SH-SY5Y (cell line): ENCODE data around the gene ANKS6.

Experiments
- GATA2 ChIP-seq: IDR thresholded peaks from 2 replicates; pipeline ENCODE4 v1.6.1; 2011; ENCODE audit warnings: mild to moderate bottlenecking, low read depth, low read length
- GATA3 ChIP-seq: IDR thresholded peaks from 2 replicates; pipeline ENCODE4 v1.6.1; 2011; ENCODE audit warnings: low read depth, mild to moderate bottlenecking, low read length, moderate library complexity

Gene ANKS6

GRCh38 chr9:98750364-98751060 lies 45.8 kb downstream of the ANKS6 start:
- no peak for TF ChIP-seq GATA3
- TF ChIP-seq GATA2 = no peak

GRCh38 chr9:98747476-98747875 lies 48.9 kb downstream of the ANKS6 start:
- TF ChIP-seq GATA3 (no peak), GATA2 (no peak)

- TF ChIP-seq GATA2 = no peak
- TF ChIP-seq GATA3 = no peak
Measured at GRCh38 chr9:98745470-98745869, 50.9 kb downstream of the ANKS6 start.

- TF ChIP-seq GATA2 (no peak), GATA3 (no peak)
Measured at GRCh38 chr9:98743818-98744611, 52.3 kb downstream of the ANKS6 start.

GRCh38 chr9:98743329-98743728 lies 53.0 kb downstream of the ANKS6 start:
- TF ChIP-seq GATA2 (no peak), GATA3 (no peak)

- no peak for TF ChIP-seq GATA2
- TF ChIP-seq GATA3 = no peak
Measured at GRCh38 chr9:98742325-98743280, 53.8 kb downstream of the ANKS6 start.

GRCh38 chr9:98740226-98740881 lies 56.0 kb downstream of the ANKS6 start:
- TF ChIP-seq GATA3 = peak; percentile 63
- TF ChIP-seq GATA2 = peak; percentile 61

GRCh38 chr9:98738741-98739140 lies 57.6 kb downstream of the ANKS6 start:
- TF ChIP-seq GATA3 = no peak
- no peak for TF ChIP-seq GATA2

- TF ChIP-seq GATA2 = no peak
- TF ChIP-seq GATA3 = no peak
Measured at GRCh38 chr9:98736226-98736625, 60.1 kb downstream of the ANKS6 start.

GRCh38 chr9:98732801-98733200 lies 63.6 kb downstream of the ANKS6 start:
- no peak for TF ChIP-seq GATA3
- no peak for TF ChIP-seq GATA2

- TF ChIP-seq GATA2 = no peak
- no peak for TF ChIP-seq GATA3
Measured at GRCh38 chr9:98732091-98732490, 64.3 kb downstream of the ANKS6 start.

GRCh38 chr9:98730871-98731270 lies 65.5 kb downstream of the ANKS6 start:
- TF ChIP-seq GATA2 (no peak), GATA3 (no peak)

- TF ChIP-seq GATA3 (no peak), GATA2 (no peak)
Measured at GRCh38 chr9:98728500-98728899, 67.9 kb downstream of the ANKS6 start.

- TF ChIP-seq GATA3 = no peak
- no peak for TF ChIP-seq GATA2
Measured at GRCh38 chr9:98727428-98727827, 68.9 kb downstream of the ANKS6 start.

- TF ChIP-seq GATA2 (no peak), GATA3 (no peak)
Measured at GRCh38 chr9:98726735-98727134, 69.6 kb downstream of the ANKS6 start.
